Activated CD8-positive, alpha-beta memory T cell treated with anti-CD3 and anti-CD28 coated beads, Interleukin-2, amount 50 U/mL, for 48 hours (primary cell): Measurements from ENCODE around the gene KRT82.
"Not testable (repeated sequence)": the region's sequence is repeated elsewhere in the genome, so short reads cannot be mapped to it uniquely, and the experiment has no call there.

Experiments used
- DNase-seq: peaks from one replicate; pipeline ENCODE4 v3.0.0-alpha.2; 2020

The KRT82 gene

DNA sequence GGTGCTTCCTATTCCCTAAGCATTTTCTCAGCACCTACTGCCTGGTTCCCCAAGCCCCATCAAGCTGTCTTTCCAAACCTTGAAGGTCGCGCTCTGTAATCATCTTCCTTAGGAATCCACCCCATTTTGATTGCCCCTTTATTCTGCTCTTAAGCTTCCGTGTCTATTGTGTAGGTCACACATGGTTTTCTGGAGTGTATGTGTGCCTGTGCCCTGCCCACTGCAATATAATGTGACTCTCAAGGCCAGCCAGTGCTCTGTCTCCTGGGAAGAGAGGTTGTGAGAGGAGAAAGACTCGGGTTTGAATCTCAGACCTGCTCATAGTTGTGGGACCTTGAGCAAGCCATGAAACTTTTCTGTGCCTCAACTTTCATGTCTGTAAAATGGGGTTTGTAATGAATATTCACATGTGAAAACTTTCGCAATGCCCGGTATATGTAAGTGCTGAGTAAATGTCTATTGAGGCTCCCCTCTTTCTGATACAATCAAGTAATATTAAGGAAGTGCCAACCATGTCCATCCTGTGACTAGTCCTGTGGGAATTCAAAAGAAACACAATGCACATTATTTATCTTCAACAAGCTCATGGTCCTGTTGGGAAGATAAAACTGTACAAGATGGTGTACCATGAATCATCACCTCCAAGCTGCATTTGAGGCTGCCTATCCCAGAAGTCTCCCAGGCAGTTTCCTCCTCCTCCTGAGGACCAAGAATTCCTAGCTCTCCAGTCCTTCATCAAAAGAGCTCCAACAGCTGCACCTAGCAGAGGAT lies 28.8 kb upstream of the KRT82 start:
- no peak for DNase-seq

GRCh38 chr12:52434081-52434733 lies 28.1 kb upstream of the KRT82 start, which contains the start of gene KRT75:
Gene KRT75, minus strand, starts transcription at chr12:52434371. Its CDS starts 67 bp downstream, at chr12:52434304.
- DNase-seq: no peak

GRCh38 chr12:52433501-52434080 lies 27.5 kb upstream of the KRT82 start:
- DNase-seq: no peak

DNA sequence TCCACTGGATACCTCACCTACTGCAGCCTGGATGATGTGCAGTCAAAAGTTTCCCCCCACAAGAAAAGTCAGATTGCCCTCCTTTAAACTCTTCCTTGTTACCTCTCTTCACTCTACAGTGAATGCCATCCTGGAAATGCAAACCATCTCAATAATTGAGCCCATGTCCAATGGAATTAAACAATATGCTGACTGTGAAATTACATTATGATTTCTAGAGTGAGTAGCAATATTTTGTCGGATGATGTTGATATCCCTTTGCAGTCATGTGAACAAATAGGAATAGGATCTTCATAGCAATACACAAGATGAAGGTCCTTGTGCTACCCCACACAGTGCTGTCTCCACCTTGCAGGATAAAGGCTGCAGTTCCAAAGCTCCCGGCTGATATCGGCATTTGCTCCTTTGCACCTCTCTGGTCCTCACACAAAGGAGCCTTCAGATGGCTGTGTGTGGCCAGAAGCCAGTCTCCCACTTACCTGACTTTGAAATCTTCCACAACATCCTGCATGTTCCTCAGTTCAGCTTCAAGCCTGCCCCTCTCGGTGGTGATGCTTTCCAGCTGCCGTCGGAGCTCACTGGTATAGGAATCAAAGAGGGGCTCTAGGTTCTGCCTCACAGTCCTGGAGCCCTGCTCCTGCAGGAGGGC lies 26.5 kb upstream of the KRT82 start:
- DNase-seq: no peak

- DNase-seq: no peak
Measured at GRCh38 chr12:52428121-52428520, 22.0 kb upstream of the KRT82 start.

DNA sequence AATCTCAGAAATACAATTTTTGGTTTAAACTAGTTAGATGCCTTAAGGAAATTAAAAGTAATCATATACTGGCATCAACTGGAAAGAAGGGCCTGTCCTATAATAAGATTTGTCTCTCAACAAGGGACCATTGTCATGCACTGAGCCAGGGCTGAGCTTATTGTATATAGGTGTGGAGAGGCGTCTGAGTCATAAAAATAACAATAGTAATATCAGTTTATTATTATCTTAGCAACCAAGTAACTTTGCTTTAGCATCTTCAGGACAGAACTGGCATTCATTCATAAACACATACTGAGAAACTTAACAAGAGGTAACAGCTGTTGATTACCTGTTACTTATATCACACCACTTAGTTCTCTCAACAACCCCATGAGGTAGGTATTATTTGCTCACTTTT lies 20.9 kb upstream of the KRT82 start:
- no peak for DNase-seq

- no peak for DNase-seq
Measured at GRCh38 chr12:52426034-52426433, 19.9 kb upstream of the KRT82 start.

GRCh38 chr12:52425466-52425865 lies 19.3 kb upstream of the KRT82 start:
- DNase-seq: no peak

- DNase-seq: no peak
Measured at GRCh38 chr12:52423661-52424500, 17.7 kb upstream of the KRT82 start.

DNA sequence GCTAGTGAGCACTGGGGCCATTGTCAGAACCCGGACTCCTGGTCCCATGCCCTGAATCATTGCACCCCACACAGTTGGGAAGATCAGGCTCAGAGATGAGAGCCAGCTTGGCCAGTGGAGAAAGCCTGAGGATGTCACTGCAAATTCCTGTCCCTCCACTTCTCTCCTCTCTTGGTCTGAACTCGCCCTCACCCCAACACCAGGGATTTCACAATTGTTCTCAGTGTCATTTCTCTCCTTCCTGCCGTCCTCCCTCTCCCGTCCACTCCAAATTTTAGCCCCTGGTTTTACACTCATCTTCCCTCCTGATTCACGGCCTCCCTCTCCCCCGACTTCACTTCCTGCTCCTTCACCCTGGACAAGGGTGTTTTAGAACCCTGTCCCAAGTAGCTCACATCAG lies 16.9 kb upstream of the KRT82 start:
- DNase-seq: no peak

DNA sequence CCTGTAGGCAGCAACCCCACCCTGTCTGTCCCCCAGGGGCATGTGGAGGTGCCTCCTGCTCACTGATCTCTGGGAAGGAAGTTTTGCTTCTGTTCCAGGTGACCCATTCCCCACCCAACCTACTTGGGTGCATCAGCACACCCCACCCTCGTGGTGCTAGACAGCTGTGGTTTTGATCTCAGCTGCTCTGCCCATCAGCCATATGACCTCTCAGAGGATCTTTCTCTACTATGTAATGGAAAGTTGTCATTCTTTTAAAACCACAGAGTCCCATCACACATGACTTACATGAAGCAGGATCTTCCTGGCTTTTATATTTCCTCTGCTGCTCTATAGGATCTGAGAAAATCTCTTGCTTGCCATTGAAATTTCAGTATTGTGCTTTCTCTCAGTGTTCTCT lies 13.5 kb upstream of the KRT82 start:
- no peak for DNase-seq

- DNase-seq: no peak
Measured at GRCh38 chr12:52418576-52419110, 12.5 kb upstream of the KRT82 start.

- no peak for DNase-seq
Measured at GRCh38 chr12:52417740-52418139, 11.6 kb upstream of the KRT82 start.

DNA sequence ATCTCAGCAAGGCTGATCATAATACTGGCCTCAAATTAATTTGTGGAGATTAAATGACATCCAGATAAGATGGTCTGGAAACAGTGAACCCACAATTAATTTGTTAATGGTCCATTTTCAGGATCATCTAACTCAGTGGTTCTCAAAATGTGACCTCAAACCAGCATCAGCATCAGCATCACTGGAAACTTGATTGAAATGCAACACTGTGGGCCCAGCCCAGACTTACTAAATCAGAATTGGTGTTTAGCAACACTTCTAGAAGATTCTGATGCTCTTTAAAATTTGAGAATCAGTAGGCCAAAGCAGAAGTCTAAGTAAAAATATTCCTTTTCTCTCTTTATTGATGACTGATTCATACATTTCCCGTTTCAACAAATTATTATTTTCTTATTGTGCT lies 10.7 kb upstream of the KRT82 start:
- DNase-seq: no peak

GRCh38 chr12:52415870-52416750 lies 10.0 kb upstream of the KRT82 start:
- no peak for DNase-seq

DNA sequence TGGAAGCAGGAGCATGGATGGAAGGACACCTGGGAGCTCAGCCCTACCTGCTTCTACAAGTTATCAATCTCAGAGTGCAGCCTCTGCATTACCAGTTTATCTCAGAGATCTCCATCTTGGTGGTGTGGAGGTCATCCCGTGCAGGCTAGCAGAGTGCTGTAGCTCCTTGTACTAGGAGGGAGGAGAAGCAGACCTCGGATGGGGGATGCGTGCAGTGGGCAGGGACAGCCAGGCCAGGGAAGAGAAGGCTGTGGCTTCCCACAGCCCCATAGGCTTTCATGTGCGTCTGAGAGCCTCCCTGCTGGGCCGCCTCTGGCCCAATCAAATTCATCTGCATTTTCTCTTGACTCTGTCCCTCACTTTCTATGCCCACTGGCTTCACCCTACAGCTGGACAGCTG lies 8.8 kb upstream of the KRT82 start:
- no peak for DNase-seq

DNA sequence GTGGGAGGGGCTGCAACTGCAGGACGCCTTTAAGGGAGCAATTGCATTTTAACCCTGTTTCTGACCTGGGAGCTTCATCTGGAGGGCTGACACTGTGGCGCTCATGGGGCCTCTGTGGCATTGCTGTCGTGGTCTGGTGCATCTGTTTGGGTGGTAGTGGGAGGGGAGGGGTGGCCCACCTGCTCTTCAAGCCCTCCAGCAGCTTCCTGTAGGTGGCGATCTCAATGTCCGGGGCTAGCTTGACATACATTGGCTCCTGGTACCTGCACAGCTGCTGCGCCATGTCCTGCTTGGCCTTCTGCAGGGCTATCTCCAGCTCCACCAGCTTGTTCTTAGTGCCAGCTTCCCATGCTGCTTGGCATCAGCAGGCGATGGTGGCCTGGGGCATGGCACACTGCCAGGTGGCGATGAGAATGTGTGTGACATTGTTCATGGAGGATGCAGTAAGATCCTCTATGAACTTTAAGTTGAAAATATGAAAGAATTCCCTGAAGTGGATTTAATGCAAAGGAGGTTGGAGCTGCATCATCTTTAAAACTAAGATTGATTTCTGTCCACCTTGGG lies 7.7 kb upstream of the KRT82 start:
- DNase-seq: no peak

GRCh38 chr12:52413202-52413601 lies 7.1 kb upstream of the KRT82 start:
- DNase-seq: no peak

DNA sequence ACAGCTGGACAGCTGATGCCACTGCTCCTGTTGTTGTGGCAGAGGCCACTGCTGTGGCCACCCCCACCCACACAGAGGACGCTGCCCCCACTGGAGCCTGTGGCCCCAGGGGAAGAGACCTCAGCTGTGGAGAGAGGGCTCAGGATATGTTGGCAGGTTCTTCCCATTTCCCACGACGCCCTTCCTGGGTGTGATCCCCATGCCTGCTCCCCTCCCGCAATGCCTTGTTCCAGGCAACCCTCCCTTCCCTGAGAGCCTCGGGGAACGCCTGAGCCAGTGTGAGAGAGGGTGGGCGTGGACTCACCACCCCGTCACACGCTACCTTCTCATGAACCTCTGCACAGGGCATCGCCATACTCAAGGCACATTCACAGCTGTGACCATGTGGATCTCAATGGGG lies 5.7 kb upstream of the KRT82 start:
- no peak for DNase-seq

- not testable (repeated sequence) for DNase-seq
Measured at GRCh38 chr12:52410589-52411248, 4.6 kb upstream of the KRT82 start.

DNA sequence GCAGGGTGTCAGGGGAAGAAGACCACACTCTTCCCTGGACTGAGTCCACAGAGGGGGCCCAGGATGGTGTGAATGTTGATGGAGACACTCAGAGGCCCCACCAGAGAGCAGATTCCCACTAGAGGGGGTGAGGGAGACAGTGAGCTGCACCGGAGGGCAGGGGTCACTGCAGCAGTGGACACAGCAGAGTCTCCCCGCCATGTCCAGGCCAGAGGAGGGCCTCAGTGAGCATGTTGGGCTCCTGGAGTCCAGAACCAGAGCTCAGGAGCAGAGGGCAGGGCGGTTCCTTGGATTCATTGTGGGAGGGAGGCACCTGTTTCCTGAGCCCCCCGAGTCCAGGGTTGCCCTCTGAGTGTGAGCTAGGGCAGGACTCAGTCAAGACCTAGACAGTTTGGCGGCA lies 1.8 kb upstream of the KRT82 start:
- DNase-seq: no peak
